ENCODE measurements around the gene PRDX6. TPM values are rescaled to one million over a fixed set of nuclear protein-coding genes. Genes with fewer than 3 reads are reported as not detected.
A peak's percentile ranks its signal among the peaks of the same experiment; 100 is the strongest.

Gene PRDX6
- total RNA-seq, 1 donor from 2014 or later: 201 TPM

DNA sequence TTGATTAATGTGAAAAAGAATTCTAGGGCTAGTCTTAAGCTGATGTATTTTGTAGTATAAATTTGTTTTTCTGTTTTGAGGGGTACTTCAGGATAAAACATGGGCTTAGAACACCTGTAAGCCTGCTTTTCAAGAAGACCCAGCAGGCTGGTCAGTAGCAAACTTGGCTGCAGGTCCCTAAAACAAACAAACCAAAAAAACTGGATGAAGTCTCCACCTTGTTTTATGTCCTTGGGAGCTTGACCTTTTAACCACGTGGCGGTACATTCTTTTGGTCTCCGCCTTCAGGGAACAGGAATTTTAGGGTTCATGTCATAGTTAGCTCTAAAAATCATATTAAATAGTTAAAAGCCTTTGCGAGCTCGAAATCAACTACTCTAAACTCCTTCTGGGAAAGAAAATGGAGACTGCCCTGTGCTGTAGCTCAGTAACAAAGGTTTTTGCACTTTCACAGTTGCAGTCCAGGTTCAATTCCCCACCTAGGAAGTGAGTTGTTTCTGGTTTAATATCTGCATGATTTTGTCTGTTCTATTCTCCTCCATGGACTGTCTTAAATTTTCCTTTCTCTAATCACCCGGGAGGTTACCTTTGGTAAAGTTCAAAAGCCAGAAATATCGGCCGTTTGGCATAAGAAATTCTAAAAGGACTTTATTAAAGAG is 18.6 kb downstream of the PRDX6 start:
- DNase-seq: no peak
- Histone ChIP-seq H3K27ac (no peak overlapping the region), H3K4me3 (no peak overlapping the region), H3K4me1 (no peaks in the 10 kb centered on the region), H3K36me3 (no peaks in the 10 kb centered on the region), H3K27me3 (no peaks in the 10 kb centered on the region), H3K9me3 (no peaks in the 10 kb centered on the region)
- intact Hi-C loops (cut with DNase I): no loop called here
- ATAC-seq: no peak
- TF ChIP-seq, protein P1, sequence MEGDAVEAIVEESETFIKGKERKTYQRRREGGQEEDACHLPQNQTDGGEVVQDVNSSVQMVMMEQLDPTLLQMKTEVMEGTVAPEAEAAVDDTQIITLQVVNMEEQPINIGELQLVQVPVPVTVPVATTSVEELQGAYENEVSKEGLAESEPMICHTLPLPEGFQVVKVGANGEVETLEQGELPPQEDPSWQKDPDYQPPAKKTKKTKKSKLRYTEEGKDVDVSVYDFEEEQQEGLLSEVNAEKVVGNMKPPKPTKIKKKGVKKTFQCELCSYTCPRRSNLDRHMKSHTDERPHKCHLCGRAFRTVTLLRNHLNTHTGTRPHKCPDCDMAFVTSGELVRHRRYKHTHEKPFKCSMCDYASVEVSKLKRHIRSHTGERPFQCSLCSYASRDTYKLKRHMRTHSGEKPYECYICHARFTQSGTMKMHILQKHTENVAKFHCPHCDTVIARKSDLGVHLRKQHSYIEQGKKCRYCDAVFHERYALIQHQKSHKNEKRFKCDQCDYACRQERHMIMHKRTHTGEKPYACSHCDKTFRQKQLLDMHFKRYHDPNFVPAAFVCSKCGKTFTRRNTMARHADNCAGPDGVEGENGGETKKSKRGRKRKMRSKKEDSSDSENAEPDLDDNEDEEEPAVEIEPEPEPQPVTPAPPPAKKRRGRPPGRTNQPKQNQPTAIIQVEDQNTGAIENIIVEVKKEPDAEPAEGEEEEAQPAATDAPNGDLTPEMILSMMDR (IDR thresholded peaks at IDR 0.05): no peak

DNA sequence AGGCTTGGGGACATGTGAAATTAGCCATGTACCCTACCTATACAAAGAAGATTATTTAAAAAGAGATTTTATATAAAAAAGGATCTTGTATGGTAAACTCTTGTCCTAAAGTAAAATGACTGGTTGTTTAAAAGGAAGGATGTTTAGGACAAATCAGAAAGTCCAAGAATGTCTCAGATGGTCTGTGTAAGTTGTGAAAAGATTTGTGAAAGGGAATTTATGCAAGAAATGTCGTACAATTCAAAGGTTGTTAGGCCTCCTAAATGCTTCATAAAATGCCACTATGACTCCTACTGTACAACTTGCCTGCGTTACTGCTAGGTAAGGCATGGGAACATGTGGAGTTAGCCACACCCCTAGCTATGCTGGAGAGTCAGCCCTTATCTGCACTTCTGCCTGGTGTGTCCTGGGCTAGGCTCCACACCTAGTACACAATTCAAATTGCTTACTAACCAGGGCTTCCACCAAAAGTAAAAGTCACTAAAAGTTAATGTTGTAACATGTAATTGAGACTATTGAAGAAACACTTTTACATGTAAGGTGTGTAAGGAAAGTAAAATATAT is 19.7 kb downstream of the PRDX6 start:
- DNase-seq (no peak), ATAC-seq (peak; percentile 51)
- TF ChIP-seq, protein P1 (IDR thresholded peaks at IDR 0.05): no peak
- Histone ChIP-seq H3K4me3 (no peak overlapping the region), H3K27ac (no peak overlapping the region), H3K4me1 (no peaks in the 10 kb centered on the region), H3K27me3 (no peaks in the 10 kb centered on the region), H3K9me3 (no peaks in the 10 kb centered on the region), H3K36me3 (no peaks in the 10 kb centered on the region)
- intact Hi-C loops (cut with DNase I): no loop called here

DNA sequence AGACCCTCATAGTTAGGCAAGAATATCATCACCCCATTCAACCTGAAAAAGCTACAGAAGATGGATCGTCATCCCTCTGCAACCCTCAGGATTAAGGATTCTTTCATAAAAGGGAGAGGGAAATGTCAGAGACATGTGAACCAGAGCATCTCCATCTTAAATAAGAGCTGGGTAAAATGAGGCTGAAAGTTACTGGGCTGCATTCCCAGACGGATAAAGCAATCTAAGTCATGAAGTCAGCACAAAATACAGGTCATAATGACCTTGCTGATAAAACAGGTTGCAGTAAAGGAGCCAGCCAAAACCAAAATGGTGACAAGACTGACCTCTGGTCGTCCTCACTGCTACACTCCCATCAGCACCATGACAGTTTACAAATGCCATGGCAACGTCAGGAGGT is 22.6 kb downstream of the PRDX6 start:
- intact Hi-C loops (cut with DNase I): no loop called here

DNA sequence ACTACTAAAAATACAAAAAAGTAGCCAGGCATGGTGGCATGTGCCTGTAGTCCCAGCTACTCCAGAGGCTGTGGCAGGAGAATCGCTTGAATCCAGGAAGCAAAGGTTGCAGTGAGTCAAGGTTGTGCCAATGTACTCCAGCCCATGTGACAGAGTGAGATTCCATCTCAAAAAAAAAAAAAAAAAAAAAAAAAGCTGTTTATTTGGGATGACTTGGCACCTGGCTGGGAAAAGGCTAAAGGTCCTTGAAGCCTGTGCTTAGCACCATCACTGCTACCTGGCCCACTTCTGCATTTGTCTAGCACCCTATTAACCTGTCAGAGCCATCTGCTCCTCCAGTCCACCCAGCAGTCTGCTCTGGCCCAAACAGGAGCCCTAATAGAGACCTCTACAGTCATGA is 25.0 kb downstream of the PRDX6 start:
- no peak overlapping the region for H3K4me3 ChIP-seq
- H3K9me3 ChIP-seq: no peaks in the 10 kb centered on the region
- no peaks in the 10 kb centered on the region for H3K4me1 ChIP-seq
- DNase-seq (no peak), ATAC-seq (no peak)
- intact Hi-C loops (cut with DNase I): no loop called here
- TF ChIP-seq, protein P1 (IDR thresholded peaks at IDR 0.05): no peak
- no peak overlapping the region for H3K27ac ChIP-seq
- H3K36me3 ChIP-seq: no peaks in the 10 kb centered on the region
- H3K27me3 ChIP-seq: no peaks in the 10 kb centered on the region

More for the DNA sequence above, 22.6 kb downstream of the PRDX6 start:
- Histone ChIP-seq H3K27ac (no peak overlapping the region), H3K4me3 (no peak overlapping the region), H3K4me1 (no peaks in the 10 kb centered on the region), H3K36me3 (no peaks in the 10 kb centered on the region), H3K9me3 (no peaks in the 10 kb centered on the region), H3K27me3 (no peaks in the 10 kb centered on the region)
- DNase-seq (no peak), ATAC-seq (no peak)
- TF ChIP-seq, protein P1 (IDR thresholded peaks at IDR 0.05): no peak

DNA sequence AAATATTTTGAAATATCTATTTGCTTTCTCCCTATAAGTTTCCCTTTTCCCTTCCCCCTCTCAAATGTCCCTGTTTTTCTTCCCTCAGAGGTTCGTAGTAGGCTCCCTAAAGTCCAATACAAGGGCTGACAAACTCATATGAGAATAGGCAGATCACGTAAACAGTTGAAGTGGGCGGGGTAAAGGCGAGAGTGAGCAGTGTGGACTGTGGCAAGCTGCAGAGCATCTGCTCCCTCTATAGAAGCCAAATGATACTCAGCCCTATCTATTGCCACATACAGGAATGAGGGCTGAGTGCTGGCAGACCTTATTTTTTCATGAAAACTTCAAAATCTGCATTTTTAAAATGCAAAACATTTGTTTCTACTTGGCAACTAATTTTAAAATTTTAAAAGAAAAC is 26.3 kb downstream of the PRDX6 start:
- peak; percentile 49 for ATAC-seq
- intact Hi-C loops (cut with DNase I): no loop called here

More for the DNA sequence above, 26.3 kb downstream of the PRDX6 start:
- no peaks in the 10 kb centered on the region for H3K27me3 ChIP-seq
- no peaks in the 10 kb centered on the region for H3K9me3 ChIP-seq
- peaks cover 3% of the 10 kb centered on the region for H3K4me1 ChIP-seq
- no peak overlapping the region for H3K4me3 ChIP-seq
- H3K27ac ChIP-seq: no peak overlapping the region
- no peaks in the 10 kb centered on the region for H3K36me3 ChIP-seq
- TF ChIP-seq, protein P1 (IDR thresholded peaks at IDR 0.05): no peak
- DNase-seq: no peak
